HFFc6 (cell line): ENCODE results near the gene DUSP9. TPM values are rescaled to one million over a fixed set of nuclear protein-coding genes. Genes with fewer than 3 reads are reported as not detected.

Source experiments
- DNase-seq: peaks from one replicate; pipeline ENCODE4 v3.0.0-alpha.2; 2018
- H3K27ac Mint-ChIP-seq: 2 replicates; pipeline ENCODE4 v1.8.0; 2020; ENCODE audit warnings: mild to moderate bottlenecking, mixed read lengths
- H3K27me3 Mint-ChIP-seq: 2 replicates; pipeline ENCODE4 v1.8.0; 2021; ENCODE audit warnings: mild to moderate bottlenecking, moderate library complexity, mixed read lengths; ENCODE audit not compliant: insufficient read depth
- H3K36me3 Mint-ChIP-seq: 2 replicates; pipeline ENCODE4 v1.8.0; 2021; ENCODE audit warnings: low read depth, mixed read lengths
- H3K4me1 Mint-ChIP-seq: 2 replicates; pipeline ENCODE4 v1.8.0; 2020; ENCODE audit warnings: low read depth, mixed read lengths
- H3K4me3 Mint-ChIP-seq: 2 replicates; pipeline ENCODE4 v1.8.0; 2020; ENCODE audit warnings: mild to moderate bottlenecking, moderate library complexity, mixed read lengths
- H3K9me3 Mint-ChIP-seq: 2 replicates; pipeline ENCODE4 v1.8.0; 2020; ENCODE audit warnings: mild to moderate bottlenecking, mixed read lengths
- total RNA-seq, 6 experiments: library from RNA; stranded (reverse); fragmentation: NEBNext Ultra II Directional; extraction: Animal tissue kit (Norgen Biotek cat#: 25700); gene quantifications; 2 replicates in 1 of 6; 3 replicates in 5 of 6; pipeline ENCODE4 v1.2.3, GENCODE V29; 2021
- TF ChIP-seq, protein P1 (sequence below): fragments of 200-600 bp; sonication (generic); IDR thresholded peaks from 2 replicates; pipeline ENCODE4 v1.5.0; 2021; ENCODE audit warnings: antibody characterized with exemption, mild to moderate bottlenecking

The DUSP9 gene
- total RNA-seq, 6 experiments from 2014 or later, result not detected

DNA sequence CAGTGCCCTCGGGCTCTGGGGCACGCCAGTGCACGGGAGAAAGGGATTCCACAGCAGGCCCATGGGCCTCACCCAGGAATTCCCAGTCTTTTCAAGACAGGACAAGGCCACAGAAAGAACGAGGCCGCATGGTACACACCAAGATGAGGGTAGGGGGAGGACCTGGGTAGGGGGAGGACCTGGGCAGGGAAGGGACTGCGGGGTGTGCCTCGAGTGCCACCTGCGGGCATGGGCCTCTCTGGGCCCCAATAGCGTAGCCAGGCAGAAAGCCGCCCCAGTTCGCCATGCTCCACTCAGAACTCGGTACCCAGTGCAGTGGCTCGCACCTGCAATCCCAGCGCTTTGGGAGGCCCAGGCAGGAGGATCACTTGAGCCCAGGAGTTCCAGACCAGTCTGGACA lies 14.0 kb upstream of the DUSP9 start:
- Mint-ChIP-seq H3K27ac (no peak overlapping the region), H3K4me1 (no peaks in the 10 kb centered on the region), H3K4me3 (no peak overlapping the region), H3K27me3 (peaks cover 21% of the 10 kb centered on the region), H3K9me3 (peaks cover 7% of the 10 kb centered on the region), H3K36me3 (peaks cover 5% of the 10 kb centered on the region; the same call in 1 of the 2 replicates)
- TF ChIP-seq, protein P1, sequence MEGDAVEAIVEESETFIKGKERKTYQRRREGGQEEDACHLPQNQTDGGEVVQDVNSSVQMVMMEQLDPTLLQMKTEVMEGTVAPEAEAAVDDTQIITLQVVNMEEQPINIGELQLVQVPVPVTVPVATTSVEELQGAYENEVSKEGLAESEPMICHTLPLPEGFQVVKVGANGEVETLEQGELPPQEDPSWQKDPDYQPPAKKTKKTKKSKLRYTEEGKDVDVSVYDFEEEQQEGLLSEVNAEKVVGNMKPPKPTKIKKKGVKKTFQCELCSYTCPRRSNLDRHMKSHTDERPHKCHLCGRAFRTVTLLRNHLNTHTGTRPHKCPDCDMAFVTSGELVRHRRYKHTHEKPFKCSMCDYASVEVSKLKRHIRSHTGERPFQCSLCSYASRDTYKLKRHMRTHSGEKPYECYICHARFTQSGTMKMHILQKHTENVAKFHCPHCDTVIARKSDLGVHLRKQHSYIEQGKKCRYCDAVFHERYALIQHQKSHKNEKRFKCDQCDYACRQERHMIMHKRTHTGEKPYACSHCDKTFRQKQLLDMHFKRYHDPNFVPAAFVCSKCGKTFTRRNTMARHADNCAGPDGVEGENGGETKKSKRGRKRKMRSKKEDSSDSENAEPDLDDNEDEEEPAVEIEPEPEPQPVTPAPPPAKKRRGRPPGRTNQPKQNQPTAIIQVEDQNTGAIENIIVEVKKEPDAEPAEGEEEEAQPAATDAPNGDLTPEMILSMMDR, result no peak
- no peak for DNase-seq

DNA sequence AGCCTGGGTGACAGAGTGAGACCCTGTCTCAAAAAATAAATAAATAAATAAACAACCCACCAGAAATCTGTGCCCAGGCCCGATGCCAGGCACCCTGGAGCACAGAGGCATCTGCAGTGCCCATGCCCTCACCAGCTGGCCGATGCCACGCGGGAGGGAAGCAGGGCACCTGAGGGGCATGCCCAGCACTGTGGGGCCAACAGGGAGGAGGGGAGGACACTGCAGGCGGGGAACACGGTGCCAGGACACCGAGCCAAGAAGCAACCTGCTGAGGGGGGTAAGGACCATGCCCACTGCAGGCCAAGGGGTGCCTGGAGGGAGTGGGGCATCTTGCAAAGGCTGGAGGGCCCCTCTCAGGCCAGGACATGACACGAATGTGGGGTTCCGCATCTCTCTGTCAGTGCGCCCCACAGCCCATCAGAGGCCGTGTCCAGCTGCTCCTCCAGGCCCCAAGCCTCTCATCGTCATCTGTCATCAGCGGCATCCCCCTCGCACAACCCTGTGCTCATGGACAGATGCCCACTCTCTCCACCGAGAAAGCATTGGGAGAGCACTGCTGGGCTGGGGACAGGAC lies 13.3 kb upstream of the DUSP9 start:
- Mint-ChIP-seq H3K4me3 (no peak overlapping the region), H3K36me3 (peaks cover 5% of the 10 kb centered on the region; the same call in 1 of the 2 replicates), H3K27ac (no peak overlapping the region), H3K9me3 (peaks cover 7% of the 10 kb centered on the region), H3K4me1 (no peaks in the 10 kb centered on the region), H3K27me3 (peaks cover 21% of the 10 kb centered on the region)
- TF ChIP-seq, protein P1, result no peak
- DNase-seq, result no peak

DNA sequence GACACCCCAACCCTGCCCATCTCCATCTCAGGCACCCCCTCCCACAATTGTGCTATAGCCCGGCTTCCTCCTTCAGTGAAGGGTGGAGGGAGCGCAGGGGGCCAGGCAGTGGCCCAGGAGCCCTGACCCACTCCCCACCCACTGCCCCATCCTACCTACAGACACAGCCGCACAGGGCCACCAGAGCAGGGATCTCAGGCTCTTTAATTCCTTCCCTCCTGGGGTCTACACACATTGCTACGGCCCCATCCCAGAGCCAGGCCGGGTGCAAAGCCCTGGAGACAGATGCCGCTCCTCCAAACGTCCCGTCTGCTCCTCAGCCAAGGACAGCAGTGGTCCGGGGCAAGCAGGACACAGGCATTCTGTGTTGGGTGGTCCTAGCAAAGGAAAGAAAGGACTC lies 12.8 kb upstream of the DUSP9 start:
- peaks cover 5% of the 10 kb centered on the region; the same call in 1 of the 2 replicates for H3K36me3 Mint-ChIP-seq
- DNase-seq, result no peak
- H3K27ac Mint-ChIP-seq, result no peak overlapping the region
- TF ChIP-seq, protein P1, result no peak
- H3K4me3 Mint-ChIP-seq, result no peak overlapping the region
- peaks cover 23% of the 10 kb centered on the region for H3K27me3 Mint-ChIP-seq
- peaks cover 7% of the 10 kb centered on the region for H3K9me3 Mint-ChIP-seq
- H3K4me1 Mint-ChIP-seq, result no peaks in the 10 kb centered on the region

- Mint-ChIP-seq H3K4me3 (no peak overlapping the region), H3K9me3 (peaks cover 7% of the 10 kb centered on the region), H3K36me3 (peaks cover 5% of the 10 kb centered on the region; the same call in 1 of the 2 replicates), H3K4me1 (no peaks in the 10 kb centered on the region), H3K27ac (no peak overlapping the region), H3K27me3 (peaks cover 19% of the 10 kb centered on the region)
- no peak for DNase-seq
- TF ChIP-seq, protein P1, result no peak
These were observed 12.2 kb upstream of the DUSP9 start for GRCh38 chrX:153634832-153635231.

DNA sequence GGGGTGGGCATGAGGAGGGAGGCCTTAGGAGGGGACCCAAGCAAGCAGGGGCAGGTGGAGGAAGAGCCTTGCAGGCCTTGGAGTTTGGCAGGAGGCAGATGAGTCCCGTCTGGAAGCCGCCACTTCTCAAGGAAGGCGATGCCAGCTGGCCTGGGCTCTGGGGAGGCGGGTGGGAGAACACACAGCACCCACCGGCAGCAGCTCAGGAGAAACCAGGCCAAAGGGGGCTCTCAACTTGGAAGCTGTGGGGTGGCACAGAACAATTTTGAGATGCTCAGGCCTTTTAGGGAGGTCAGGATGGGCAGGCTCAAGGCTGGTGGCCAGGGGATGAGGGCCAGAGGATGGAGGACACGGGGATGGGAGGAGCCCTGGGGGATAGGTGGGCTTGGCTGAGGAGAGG lies 11.6 kb upstream of the DUSP9 start:
- DNase-seq, result no peak
- H3K4me1 Mint-ChIP-seq, result no peaks in the 10 kb centered on the region
- H3K27me3 Mint-ChIP-seq, result peaks cover 18% of the 10 kb centered on the region
- H3K9me3 Mint-ChIP-seq, result peaks cover 7% of the 10 kb centered on the region
- peaks cover 5% of the 10 kb centered on the region; the same call in 1 of the 2 replicates for H3K36me3 Mint-ChIP-seq
- H3K27ac Mint-ChIP-seq, result no peak overlapping the region
- TF ChIP-seq, protein P1, result no peak
- H3K4me3 Mint-ChIP-seq, result no peak overlapping the region
